SK-N-SH (cell line): ENCODE measurements around the gene HASPIN. TPM values are rescaled to one million over a fixed set of nuclear protein-coding genes. Genes with fewer than 3 reads are reported as not detected.

Experiments used
- CTCF ChIA-PET: fragments of 300-600, 350-600 bp; formaldehyde crosslinking; extraction: SDS; loops from one replicate; lab custom pipeline; 2021; lab: Yijun Ruan, JAX
- POLR2A ChIA-PET: fragments of 350-600 bp; sonication (Branson Sonifier 250); formaldehyde crosslinking; extraction: SDS; loops from one replicate; lab custom pipeline; 2020; ENCODE audit warnings: antibody characterized with exemption, inconsistent platforms; lab: Yijun Ruan, JAX
- DNase-seq: peaks from one replicate; pipeline ENCODE4 v3.0.0; 2012
- H2AFZ ChIP-seq: fragments of 200-600 bp; sonication (generic); 2 replicates; pipeline ENCODE4 v1.8.1; 2016; ENCODE audit warnings: antibody characterized with exemption, mild to moderate bottlenecking, low read depth
- H3F3A ChIP-seq: fragments of 200-600 bp; sonication (generic); replicated peaks from 2 replicates; pipeline ENCODE3; 2016; ENCODE audit warnings: antibody characterized with exemption, mild to moderate bottlenecking; ENCODE audit not compliant: insufficient read depth
- H3K27ac ChIP-seq, 2 experiments: fragments of 200-500 bp in 1 of 2; fragments of 200-600 bp in 1 of 2; sonication (Bioruptor generic) in 1 of 2; sonication (generic), shearing (Covaris generic) in 1 of 2; 2 replicates each; pipeline versions ENCODE4 v1.5.1 to v1.6.1; 2014 to 2016; ENCODE audit warnings: low read depth in 2 of 2, inconsistent platforms in 1 of 2, low read length in 1 of 2, mild to moderate bottlenecking in 1 of 2, mixed read lengths in 1 of 2
- H3K27me3 ChIP-seq: fragments of 200-600 bp; sonication (generic), shearing (Covaris generic); 2 replicates; pipeline ENCODE4 v1.6.1; 2016; ENCODE audit warnings: mixed run types; ENCODE audit not compliant: insufficient read depth
- H3K36me3 ChIP-seq, 2 experiments: fragments of 200-500 bp in 1 of 2; fragments of 200-600 bp in 1 of 2; sonication (Bioruptor generic) in 1 of 2; sonication (generic) in 1 of 2; replicated peaks in 1 of 2; 2 replicates each; pipeline versions ENCODE3 to v1.5.1; 2014 to 2016; ENCODE audit warnings: low read length in 1 of 2, mild to moderate bottlenecking in 1 of 2; ENCODE audit not compliant: insufficient read depth in 2 of 2, control insufficient read depth in 1 of 2
- H3K4me1 ChIP-seq, 2 experiments: fragments of 200-500 bp in 1 of 2; fragments of 200-600 bp in 1 of 2; sonication (Bioruptor generic) in 1 of 2; sonication (generic), shearing (Covaris generic) in 1 of 2; 2 replicates each; pipeline versions ENCODE4 v1.5.1 to v1.6.1; 2014 to 2016; ENCODE audit warnings: low read depth in 1 of 2, low read length in 1 of 2, mixed run types in 1 of 2; ENCODE audit not compliant: insufficient read depth in 2 of 2, control insufficient read depth in 1 of 2
- H3K4me2 ChIP-seq: fragments of 200-600 bp; sonication (generic), shearing (Covaris generic); 2 replicates; pipeline ENCODE4 v1.6.1; 2017; ENCODE audit warnings: mixed run types
- H3K4me3 ChIP-seq, 2 experiments: fragments of 200-500 bp in 1 of 2; fragments of 200-600 bp in 1 of 2; sonication (Bioruptor generic) in 1 of 2; sonication (generic), shearing (Covaris generic) in 1 of 2; 2 replicates each; pipeline versions ENCODE4 v1.5.1 to v1.8.1; 2014 to 2016; ENCODE audit warnings: low read depth in 2 of 2, inconsistent platforms in 1 of 2, low read length in 1 of 2, mild to moderate bottlenecking in 1 of 2, mixed read lengths in 1 of 2, moderate library complexity in 1 of 2
- H3K79me2 ChIP-seq: fragments of 200-600 bp; sonication (generic); 2 replicates; pipeline ENCODE4 v1.8.1; 2017; ENCODE audit warnings: mild to moderate bottlenecking; ENCODE audit not compliant: insufficient read depth
- H3K9ac ChIP-seq: fragments of 200-600 bp; sonication (generic); 2 replicates; pipeline ENCODE4 v1.6.1; 2017; ENCODE audit warnings: mixed run types
- H3K9me2 ChIP-seq: fragments of 200-600 bp; sonication (generic); 2 replicates; pipeline ENCODE4 v1.6.1; 2017; ENCODE audit warnings: mixed run types
- H3K9me3 ChIP-seq: fragments of 200-600 bp; sonication (generic); 2 replicates; pipeline ENCODE4 v1.6.1; 2017; ENCODE audit warnings: mixed run types, mild to moderate bottlenecking, moderate library complexity
- H4K20me1 ChIP-seq: fragments of 200-600 bp; sonication (generic); 2 replicates; pipeline ENCODE4 v1.6.1; 2017; ENCODE audit warnings: mild to moderate bottlenecking, mixed run types; ENCODE audit not compliant: insufficient read depth
- CHD2 ChIP-seq: fragments of 150-350 bp; IDR thresholded peaks from 2 replicates; pipeline ENCODE4 v1.6.1; 2018; ENCODE audit warnings: low read length; ENCODE audit not compliant: partially characterized antibody
- ELF1 ChIP-seq: IDR thresholded peaks from 2 replicates; pipeline ENCODE4 v1.4.0; 2012
- EZH2phosphoT487 ChIP-seq: fragments of 200-600 bp; sonication (generic); IDR thresholded peaks from 2 replicates; pipeline ENCODE4 v1.6.1; 2017; ENCODE audit warnings: low read depth, mixed run types, mild to moderate bottlenecking, antibody characterized with exemption, moderate library complexity, borderline replicate concordance
- FOSL2 ChIP-seq: IDR thresholded peaks from 2 replicates; pipeline ENCODE4 v1.4.0; 2012; ENCODE audit warnings: low read depth, mild to moderate bottlenecking, moderate library complexity, borderline replicate concordance
- FOXM1 ChIP-seq: IDR thresholded peaks from 2 replicates; pipeline ENCODE4 v1.4.0; 2012; ENCODE audit warnings: low read depth, mild to moderate bottlenecking
- MEF2A ChIP-seq: IDR thresholded peaks from 2 replicates; pipeline ENCODE4 v1.4.0; 2012; ENCODE audit warnings: low read depth, borderline replicate concordance
- NFIC ChIP-seq: IDR thresholded peaks from 2 replicates; pipeline ENCODE4 v1.4.0; 2012; ENCODE audit warnings: borderline replicate concordance
- NRF1 ChIP-seq: IDR thresholded peaks from 2 replicates; pipeline ENCODE4 v1.6.1; 2012; ENCODE audit warnings: low read depth, mild to moderate bottlenecking, low read length
- POLR2AphosphoS5 ChIP-seq: IDR thresholded peaks from 2 replicates; pipeline ENCODE4 v1.6.1; 2012; ENCODE audit warnings: low read depth, low read length
- RAD21 ChIP-seq: IDR thresholded peaks from 2 replicates; pipeline ENCODE4 v1.6.1; 2012; ENCODE audit warnings: mild to moderate bottlenecking, low read length
- RCOR1 ChIP-seq: fragments of 150-350 bp; IDR thresholded peaks from 2 replicates; pipeline ENCODE4 v1.6.1; 2017; ENCODE audit warnings: antibody characterized with exemption, low read length
- SIN3A ChIP-seq: IDR thresholded peaks from 2 replicates; pipeline ENCODE4 v1.6.1; 2012; ENCODE audit warnings: low read depth, mild to moderate bottlenecking, low read length, moderate library complexity, borderline replicate concordance
- TAF1 ChIP-seq: IDR thresholded peaks from 2 replicates; pipeline ENCODE4 v1.6.1; 2012; ENCODE audit warnings: low read depth, mild to moderate bottlenecking, low read length, moderate library complexity, borderline replicate concordance
- WGBS: methylation state at CpG from one replicate; pipeline ENCODE4 v1.1.6; 2017; ENCODE audit warnings: low lambda C conversion rate; 5-methylcytosine and 5-hydroxymethylcytosine counted together
- polyA plus RNA-seq, 3 experiments: library from polyadenylated mRNA; depleted of rRNA; stranded (reverse); fragments of >200 nt; gene quantifications; 2 replicates each; pipeline ENCODE4 v1.2.3, GENCODE V29; 2012
- TF ChIP-seq, protein P1 (sequence below): IDR thresholded peaks from 2 replicates; pipeline ENCODE4 v1.6.1; 2012; ENCODE audit warnings: mild to moderate bottlenecking, low read depth, low read length, moderate library complexity
- TF ChIP-seq, protein P2 (sequence below): IDR thresholded peaks from 2 replicates; pipeline ENCODE4; 2012
- TF ChIP-seq, protein P3 (sequence below): fragments of 200-600 bp; sonication (generic); IDR thresholded peaks from 2 replicates; pipeline ENCODE4 v1.6.1; 2017; ENCODE audit warnings: antibody characterized with exemption, mild to moderate bottlenecking, moderate library complexity

The HASPIN gene
- polyA plus RNA-seq, 1 of the 3 experiments (the other 2 are of a cell fraction), result 1.4 TPM

DNA sequence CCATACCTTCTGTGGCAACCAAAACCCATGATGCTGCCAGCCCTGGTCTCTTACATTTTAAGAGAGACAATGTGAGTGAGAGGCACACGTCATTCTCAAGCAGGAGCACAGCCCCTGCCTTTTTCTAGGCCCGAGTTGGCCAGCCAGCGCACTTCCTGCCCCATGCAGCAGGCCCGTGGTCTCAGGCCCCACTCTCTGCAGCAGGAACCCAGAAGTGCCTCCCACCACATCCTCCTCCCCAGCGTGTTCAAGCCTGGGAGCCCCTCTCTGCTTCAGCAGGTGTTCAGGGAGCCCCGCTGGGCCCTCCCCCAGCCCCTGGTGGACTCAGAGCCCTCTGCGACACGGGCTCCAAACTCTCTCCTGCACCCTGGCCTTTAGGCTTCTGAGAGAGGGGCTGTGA is 46.8 kb downstream of the HASPIN start:
- H4K20me1 ChIP-seq, result no peaks in the 10 kb centered on the region
- 77% methylated on average over 8 of the region's 8 CpGs for WGBS
- H3K9me3 ChIP-seq, result no peaks in the 10 kb centered on the region
- H3F3A ChIP-seq, result no peaks in the 10 kb centered on the region
- no peak overlapping the region for H3K9ac ChIP-seq
- POLR2A ChIA-PET, result no interaction called here
- no peaks in the 10 kb centered on the region for H3K79me2 ChIP-seq
- no peaks in the 10 kb centered on the region for H3K36me3 ChIP-seq
- no peaks in the 10 kb centered on the region for H3K27me3 ChIP-seq
- TF ChIP-seq NRF1 (no peak), MEF2A (no peak), TAF1 (no peak), EZH2phosphoT487 (no peak), POLR2AphosphoS5 (no peak), NFIC (no peak), SIN3A (no peak), RCOR1 (no peak), ELF1 (no peak), RAD21 (no peak), FOXM1 (no peak), CHD2 (no peak), FOSL2 (no peak)
- TF ChIP-seq, protein P1, sequence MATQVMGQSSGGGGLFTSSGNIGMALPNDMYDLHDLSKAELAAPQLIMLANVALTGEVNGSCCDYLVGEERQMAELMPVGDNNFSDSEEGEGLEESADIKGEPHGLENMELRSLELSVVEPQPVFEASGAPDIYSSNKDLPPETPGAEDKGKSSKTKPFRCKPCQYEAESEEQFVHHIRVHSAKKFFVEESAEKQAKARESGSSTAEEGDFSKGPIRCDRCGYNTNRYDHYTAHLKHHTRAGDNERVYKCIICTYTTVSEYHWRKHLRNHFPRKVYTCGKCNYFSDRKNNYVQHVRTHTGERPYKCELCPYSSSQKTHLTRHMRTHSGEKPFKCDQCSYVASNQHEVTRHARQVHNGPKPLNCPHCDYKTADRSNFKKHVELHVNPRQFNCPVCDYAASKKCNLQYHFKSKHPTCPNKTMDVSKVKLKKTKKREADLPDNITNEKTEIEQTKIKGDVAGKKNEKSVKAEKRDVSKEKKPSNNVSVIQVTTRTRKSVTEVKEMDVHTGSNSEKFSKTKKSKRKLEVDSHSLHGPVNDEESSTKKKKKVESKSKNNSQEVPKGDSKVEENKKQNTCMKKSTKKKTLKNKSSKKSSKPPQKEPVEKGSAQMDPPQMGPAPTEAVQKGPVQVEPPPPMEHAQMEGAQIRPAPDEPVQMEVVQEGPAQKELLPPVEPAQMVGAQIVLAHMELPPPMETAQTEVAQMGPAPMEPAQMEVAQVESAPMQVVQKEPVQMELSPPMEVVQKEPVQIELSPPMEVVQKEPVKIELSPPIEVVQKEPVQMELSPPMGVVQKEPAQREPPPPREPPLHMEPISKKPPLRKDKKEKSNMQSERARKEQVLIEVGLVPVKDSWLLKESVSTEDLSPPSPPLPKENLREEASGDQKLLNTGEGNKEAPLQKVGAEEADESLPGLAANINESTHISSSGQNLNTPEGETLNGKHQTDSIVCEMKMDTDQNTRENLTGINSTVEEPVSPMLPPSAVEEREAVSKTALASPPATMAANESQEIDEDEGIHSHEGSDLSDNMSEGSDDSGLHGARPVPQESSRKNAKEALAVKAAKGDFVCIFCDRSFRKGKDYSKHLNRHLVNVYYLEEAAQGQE, result no peak
- TF ChIP-seq, protein P2, sequence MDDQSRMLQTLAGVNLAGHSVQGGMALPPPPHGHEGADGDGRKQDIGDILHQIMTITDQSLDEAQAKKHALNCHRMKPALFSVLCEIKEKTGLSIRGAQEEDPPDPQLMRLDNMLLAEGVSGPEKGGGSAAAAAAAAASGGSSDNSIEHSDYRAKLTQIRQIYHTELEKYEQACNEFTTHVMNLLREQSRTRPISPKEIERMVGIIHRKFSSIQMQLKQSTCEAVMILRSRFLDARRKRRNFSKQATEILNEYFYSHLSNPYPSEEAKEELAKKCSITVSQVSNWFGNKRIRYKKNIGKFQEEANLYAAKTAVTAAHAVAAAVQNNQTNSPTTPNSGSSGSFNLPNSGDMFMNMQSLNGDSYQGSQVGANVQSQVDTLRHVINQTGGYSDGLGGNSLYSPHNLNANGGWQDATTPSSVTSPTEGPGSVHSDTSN, result no peak
- TF ChIP-seq, protein P3, sequence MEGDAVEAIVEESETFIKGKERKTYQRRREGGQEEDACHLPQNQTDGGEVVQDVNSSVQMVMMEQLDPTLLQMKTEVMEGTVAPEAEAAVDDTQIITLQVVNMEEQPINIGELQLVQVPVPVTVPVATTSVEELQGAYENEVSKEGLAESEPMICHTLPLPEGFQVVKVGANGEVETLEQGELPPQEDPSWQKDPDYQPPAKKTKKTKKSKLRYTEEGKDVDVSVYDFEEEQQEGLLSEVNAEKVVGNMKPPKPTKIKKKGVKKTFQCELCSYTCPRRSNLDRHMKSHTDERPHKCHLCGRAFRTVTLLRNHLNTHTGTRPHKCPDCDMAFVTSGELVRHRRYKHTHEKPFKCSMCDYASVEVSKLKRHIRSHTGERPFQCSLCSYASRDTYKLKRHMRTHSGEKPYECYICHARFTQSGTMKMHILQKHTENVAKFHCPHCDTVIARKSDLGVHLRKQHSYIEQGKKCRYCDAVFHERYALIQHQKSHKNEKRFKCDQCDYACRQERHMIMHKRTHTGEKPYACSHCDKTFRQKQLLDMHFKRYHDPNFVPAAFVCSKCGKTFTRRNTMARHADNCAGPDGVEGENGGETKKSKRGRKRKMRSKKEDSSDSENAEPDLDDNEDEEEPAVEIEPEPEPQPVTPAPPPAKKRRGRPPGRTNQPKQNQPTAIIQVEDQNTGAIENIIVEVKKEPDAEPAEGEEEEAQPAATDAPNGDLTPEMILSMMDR, result no peak
- TF ChIP-seq, all 33 proteins: peak for 0
- CTCF ChIA-PET, result no interaction called here
- Histone ChIP-seq H3K4me3 (no peak overlapping the region), H3K9me2 (no peaks in the 10 kb centered on the region), H2AFZ (no peak overlapping the region), H3K4me2 (no peak overlapping the region), H3K4me1 (no peaks in the 10 kb centered on the region), H3K27ac (no peak overlapping the region)
- DNase-seq, result no peak
